ENCODE data around the gene RAP1GAP.

The RAP1GAP gene

DNA sequence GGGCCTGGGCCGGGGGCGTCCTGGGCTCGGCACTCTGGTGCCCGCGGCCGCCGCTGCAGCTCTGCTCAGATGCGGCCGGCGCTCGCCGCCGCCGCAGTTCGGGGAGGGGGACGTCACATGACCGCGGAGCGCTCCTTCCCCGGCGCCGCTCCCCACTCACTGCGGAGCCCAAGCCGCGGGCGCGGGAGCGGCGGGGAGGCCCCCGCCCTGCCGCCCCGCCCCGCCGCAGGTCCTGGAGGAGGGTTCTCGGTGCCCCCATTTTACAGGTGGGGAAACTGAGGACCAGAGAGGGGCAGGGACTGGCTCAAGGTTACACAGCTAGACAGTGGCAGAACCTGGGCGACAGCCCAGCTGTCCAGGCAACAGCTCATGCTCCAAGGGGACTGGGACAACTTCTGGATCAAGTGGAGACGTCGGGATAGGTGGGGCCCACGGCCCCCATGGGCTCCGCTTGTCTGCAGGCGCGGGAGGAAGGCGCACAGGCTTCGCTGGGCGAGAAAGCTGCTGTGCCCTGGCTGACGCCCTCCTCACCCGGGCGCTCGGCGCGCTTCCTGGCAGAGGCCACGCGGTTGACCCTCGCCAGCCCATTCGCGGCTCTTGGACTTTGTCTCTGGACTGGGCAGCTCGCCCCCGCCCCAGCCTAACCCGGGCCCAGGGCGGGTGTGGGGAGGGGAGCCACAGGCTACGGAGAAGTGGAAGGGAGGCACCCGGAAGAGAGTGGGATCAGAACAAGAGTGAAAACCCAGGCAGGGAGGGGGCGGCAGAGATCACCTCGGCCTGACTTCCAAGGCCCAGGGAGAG lies at the start of gene RAP1GAP:
RAP1GAP (minus strand) TSS at position 100 of the 801 bp plus-strand sequence. CDS start 49,325 bp downstream, outside the sequence.
- no peak for DNase-seq (ENCODE audit: low spot score)

DNA sequence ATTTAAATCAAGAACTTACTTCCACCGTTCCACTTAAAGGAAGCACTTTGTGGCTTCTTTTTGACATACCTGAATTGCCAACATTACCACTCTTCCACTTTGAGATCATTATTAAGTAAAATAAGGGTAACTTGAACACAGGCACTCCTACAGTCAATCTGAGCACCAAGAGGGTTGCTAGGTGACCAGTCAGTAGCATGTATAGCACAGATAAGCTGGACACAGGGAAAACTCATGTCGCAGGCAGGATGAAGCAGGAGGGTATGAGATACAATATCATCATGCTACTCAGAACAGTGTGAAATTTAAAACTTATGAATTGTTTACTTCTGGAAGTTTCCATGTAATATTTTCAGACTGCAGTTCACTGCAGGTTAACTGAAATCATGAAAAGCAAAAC lies 47.0 kb upstream of the RAP1GAP start:
- DNase-seq (ENCODE audit: low spot score) = no peak

- no peak for DNase-seq (ENCODE audit: low spot score)
Observed at GRCh38 chr1:21707891-21708290, 38.7 kb upstream of the RAP1GAP start.

DNA sequence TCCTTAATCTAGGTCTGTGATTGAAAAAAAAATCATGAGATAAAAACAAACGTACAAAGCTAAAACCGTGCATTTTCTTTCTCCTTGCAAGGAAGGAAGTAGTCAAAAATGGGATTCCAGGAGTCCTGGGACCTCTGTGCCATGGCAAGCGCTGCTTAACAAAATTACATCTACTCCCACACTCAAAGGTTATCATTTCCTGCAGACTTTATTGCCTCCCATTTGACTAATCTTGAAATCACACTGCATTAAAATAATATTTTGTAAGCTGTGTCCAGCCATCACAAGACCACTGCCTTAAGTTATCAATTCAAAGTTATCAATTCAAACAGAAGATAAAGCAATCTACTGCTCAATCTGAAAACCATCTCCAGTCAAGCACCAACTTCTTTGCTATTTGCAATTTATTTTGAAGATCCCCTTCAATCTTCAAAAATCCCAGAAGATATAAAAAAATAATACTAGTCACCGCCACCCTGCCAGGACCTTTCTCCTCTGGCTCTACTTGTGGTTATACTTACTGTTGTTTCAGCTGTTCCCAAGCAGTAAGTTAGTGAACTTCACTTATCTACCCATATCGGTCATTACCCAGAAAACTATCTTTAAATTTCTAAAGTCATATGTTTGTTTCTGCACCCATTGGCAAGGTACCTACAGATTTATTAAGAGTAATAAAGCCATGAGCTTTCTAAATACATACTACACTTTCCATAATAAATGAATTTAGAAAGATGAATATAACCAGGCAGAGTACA lies 38.1 kb upstream of the RAP1GAP start:
- no peak for DNase-seq (ENCODE audit: low spot score)

GRCh38 chr1:21706151-21706835 lies 37.1 kb upstream of the RAP1GAP start:
- DNase-seq (ENCODE audit: low spot score) = no peak

GRCh38 chr1:21705303-21705980 lies 36.3 kb upstream of the RAP1GAP start:
- no peak for DNase-seq (ENCODE audit: low spot score)

- DNase-seq (ENCODE audit: low spot score) = no peak
Observed at GRCh38 chr1:21704145-21704544, 35.0 kb upstream of the RAP1GAP start.

DNA sequence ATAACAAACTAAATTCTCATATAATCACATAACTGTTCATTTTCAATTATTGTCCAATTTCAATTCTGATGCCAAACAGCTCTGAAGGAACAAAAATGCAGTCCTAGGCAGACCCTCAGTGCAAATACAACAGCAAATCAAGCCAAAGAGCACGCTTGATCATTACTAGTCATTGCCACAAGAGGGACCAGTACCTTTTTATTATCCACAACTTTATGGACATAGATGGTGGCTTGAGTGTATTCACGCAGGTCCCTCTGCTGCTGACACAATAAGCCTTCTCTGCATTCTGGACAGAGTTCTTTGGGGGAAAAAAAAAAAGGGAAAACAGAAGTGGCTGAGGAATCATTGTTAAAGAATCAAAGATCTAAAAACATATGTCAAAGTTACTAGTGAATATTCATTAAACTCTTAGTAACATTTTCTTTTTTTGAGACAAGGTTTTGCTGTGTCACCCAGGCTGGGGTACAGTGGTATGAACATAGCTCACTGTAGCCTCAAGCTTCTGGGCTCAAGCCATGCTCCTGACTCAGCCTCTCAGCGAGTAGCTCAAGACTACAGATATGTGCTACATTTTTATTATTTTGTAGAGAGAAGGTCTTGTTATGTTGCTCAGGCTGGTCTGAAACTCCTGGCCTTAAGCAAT lies 34.3 kb upstream of the RAP1GAP start:
- DNase-seq (ENCODE audit: low spot score) = peak; percentile 39

DNA sequence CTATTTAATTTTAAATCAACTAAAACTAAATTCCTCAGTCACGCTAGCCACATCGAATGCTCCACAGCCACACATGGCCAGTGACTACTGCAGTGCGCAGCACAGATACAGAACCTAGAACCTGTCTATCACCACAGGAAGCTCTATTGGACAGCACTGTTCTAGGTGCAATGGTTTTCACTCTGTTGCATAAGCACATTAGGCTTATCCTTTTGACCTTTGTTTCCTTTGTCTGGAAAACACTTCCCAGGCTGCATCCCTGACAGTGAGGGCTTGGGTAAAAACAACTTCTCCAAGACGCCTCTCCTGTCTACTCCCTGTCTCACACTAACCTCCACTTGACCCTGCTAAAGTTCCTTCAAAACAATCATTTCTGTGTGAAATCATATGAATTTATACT lies 33.6 kb upstream of the RAP1GAP start:
- DNase-seq (ENCODE audit: low spot score) = no peak

DNA sequence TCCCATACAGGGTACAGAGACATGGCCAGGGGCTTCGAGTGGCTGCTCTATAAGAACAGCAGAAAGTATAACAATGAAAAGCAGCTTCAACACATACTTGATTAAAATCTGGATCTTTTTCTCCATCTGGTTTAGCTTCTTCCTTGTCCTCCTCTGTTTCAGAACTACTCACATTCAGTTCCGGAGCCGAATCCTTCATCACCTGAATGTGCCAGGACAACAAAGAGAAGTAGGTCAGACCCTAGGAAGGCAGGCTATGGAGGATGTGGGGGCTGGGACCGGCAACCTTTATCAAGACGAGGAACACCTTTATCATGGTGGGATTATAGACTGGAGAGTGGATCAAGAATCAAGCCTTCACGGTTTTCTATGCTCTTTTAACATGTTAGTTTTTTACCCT lies 32.2 kb upstream of the RAP1GAP start:
- no peak for DNase-seq (ENCODE audit: low spot score)

GRCh38 chr1:21700094-21700493 lies 30.9 kb upstream of the RAP1GAP start:
- no peak for DNase-seq (ENCODE audit: low spot score)

DNA sequence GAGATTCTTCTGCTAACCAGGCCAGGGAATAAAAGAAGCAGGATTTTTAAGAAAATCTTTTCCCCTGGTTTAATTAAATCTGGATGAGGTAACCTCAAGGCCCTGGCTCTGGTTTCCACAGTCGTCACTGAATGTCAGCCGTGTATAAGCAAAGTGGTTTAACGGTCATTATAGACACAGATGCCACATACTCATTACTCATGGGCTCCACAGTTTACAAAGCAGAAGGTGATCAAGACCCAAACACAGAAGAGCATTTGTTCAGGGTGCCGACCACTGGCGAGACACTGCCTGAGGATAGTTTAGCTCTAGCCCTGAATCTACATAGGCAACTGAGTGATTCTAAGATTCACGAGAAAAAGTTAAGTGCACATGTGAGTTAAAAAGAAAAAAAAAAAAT lies 27.8 kb upstream of the RAP1GAP start:
- no peak for DNase-seq (ENCODE audit: low spot score)

GRCh38 chr1:21693732-21694131 lies 24.6 kb upstream of the RAP1GAP start:
- DNase-seq (ENCODE audit: low spot score) = no peak

GRCh38 chr1:21691739-21692138 lies 22.6 kb upstream of the RAP1GAP start:
- no peak for DNase-seq (ENCODE audit: low spot score)

DNA sequence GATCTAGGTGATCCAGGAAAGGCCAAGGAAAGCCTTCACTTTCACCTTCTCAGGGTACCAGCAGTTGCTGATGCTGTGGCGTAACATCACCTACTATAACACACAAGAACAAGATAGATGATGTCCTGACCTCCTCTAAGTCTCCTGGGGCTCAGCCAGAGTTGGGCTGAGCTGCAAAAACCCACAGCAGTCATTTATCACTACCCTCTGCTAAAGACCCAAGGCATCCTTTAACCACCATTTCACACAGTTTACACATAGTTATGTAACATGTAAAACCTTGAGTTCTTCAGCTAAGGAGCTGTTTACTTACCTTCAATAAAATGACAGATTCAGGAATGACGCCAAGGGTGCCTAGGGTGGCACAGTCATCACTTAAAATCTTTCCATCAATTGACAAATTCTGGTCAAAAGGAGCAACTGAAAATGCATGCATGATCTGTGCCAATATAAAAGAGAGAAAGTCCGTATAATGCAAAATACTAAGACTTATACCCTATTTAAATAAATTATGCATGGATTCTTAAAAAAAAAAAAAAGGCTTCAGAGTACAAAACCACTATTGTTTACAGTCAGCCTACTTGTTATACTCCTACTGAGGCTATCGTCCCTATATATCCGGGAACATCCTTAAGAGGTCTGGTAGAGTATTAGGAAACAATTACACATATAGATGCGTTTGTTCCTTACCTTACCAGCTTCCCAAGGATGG lies 20.7 kb upstream of the RAP1GAP start:
- no peak for DNase-seq (ENCODE audit: low spot score)

DNA sequence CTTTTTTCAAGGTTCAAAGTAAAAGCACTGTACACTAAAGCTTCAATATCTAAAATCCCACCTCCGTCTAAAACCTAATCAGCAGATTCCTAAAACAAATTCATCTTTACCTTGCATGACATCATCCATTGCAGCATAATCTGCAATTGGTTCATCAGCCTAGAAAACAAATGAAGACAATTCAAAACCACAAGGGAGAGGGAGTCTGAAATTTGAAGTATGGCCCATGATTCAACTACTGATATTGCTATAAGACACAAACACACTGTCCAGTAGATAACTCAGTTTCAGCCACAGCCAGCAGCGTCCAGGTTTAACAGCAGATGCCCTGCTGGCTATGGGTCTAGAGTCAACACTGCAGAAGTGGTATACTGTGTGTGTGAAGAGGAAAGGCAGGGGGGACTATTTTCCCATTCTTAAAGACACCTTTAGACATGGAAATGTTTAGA lies 17.9 kb upstream of the RAP1GAP start:
- DNase-seq (ENCODE audit: low spot score) = no peak

DNA sequence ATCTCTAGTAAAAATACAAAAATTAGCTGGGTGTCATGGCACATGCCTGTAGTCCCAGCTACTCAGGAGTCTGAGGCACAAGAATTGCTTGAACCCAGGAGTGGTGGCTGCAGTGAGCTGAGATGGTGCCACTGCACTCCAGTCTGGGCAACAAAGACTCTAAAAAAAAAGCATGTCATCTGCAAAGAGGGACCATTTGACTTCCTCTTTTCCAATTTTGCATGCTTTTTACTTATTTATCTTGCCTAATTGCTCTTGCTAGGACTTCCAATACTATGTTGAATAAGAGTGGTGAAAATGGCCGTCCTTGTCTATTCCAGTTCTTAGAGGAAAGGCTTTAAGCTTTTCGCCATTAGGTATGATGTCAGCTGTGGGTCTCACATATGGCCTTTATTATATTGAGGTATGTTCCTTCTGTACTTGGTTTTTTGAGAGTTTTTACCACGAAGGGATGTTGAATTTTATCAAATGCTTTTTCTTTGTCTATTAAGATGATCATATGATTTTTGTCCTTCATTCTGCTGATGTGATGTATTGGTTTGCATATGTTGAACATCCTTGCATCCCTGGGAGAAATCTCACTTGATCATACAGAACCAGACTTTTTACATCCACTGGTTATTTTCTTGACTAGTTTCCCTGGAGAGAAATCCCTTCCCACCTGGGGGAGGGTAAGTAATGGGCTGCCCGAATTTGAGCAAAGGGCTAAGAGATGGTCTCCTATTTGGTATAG lies 17.0 kb upstream of the RAP1GAP start:
- DNase-seq (ENCODE audit: low spot score) = no peak

DNA sequence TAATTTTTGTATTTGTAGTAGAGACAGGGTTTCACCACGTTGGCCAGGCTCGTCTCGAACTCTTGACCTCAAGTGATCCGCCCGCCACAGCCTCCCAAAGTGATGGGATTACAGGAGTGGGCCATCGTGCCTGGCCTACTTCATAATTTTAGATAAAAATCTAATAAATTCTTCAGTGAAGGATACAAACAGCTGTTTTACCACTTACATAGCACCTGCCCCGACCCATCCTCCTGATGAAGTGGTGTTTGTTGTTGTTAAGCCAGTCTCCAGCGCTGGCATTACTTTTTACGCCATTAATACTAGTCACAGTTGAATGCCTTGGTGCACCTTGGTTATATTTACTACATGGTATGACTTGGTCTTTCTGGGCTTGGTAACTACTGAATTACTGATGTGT lies 12.3 kb upstream of the RAP1GAP start:
- no peak for DNase-seq (ENCODE audit: low spot score)

GRCh38 chr1:21680918-21681317 lies 11.8 kb upstream of the RAP1GAP start:
- no peak for DNase-seq (ENCODE audit: low spot score)

- DNase-seq (ENCODE audit: low spot score) = no peak
Observed at GRCh38 chr1:21680381-21680780, 11.2 kb upstream of the RAP1GAP start.
